NT2/D1 (cell line): ENCODE results near the gene VPS39.

Source experiments
- DNase-seq: peaks from one replicate; pipeline ENCODE4 v3.0.0-alpha.2; 2011; ENCODE audit warnings: low read depth, low spot score
- H3K27me3 ChIP-seq: 2 replicates; pipeline ENCODE4 v1.6.0; 2011; ENCODE audit warnings: mild to moderate bottlenecking; ENCODE audit not compliant: insufficient read length, insufficient read depth
- H3K36me3 ChIP-seq: 2 replicates; pipeline ENCODE4 v1.6.1; 2011; ENCODE audit warnings: mild to moderate bottlenecking, low read length, mixed read lengths; ENCODE audit not compliant: insufficient read depth, insufficient read length
- H3K4me1 ChIP-seq: 2 replicates; pipeline ENCODE4 v1.5.1; 2011; ENCODE audit not compliant: insufficient read depth, insufficient read length
- H3K4me3 ChIP-seq: 2 replicates; pipeline ENCODE4 v1.5.1; 2011; ENCODE audit warnings: low read depth; ENCODE audit not compliant: insufficient read length
- H3K9ac ChIP-seq: 2 replicates; pipeline ENCODE4 v1.6.0; 2011; ENCODE audit warnings: low read depth; ENCODE audit not compliant: insufficient read length
- H3K9me3 ChIP-seq: 2 replicates; pipeline ENCODE4 v1.5.1; 2011; ENCODE audit warnings: mild to moderate bottlenecking, low read length; ENCODE audit not compliant: insufficient read depth
- SUZ12 ChIP-seq: IDR thresholded peaks from 2 replicates; pipeline ENCODE4 v1.6.1; 2011; ENCODE audit not compliant: insufficient read length, insufficient read depth; ENCODE audit errors: extremely low read depth
- YY1 ChIP-seq: IDR thresholded peaks from 2 replicates; pipeline ENCODE4 v1.6.1; 2011; ENCODE audit not compliant: insufficient read length, insufficient read depth
- ZNF274 ChIP-seq: IDR thresholded peaks from 2 replicates; pipeline ENCODE4 v1.6.1; 2011; ENCODE audit warnings: mild to moderate bottlenecking, low read depth, low read length

VPS39 gene

DNA sequence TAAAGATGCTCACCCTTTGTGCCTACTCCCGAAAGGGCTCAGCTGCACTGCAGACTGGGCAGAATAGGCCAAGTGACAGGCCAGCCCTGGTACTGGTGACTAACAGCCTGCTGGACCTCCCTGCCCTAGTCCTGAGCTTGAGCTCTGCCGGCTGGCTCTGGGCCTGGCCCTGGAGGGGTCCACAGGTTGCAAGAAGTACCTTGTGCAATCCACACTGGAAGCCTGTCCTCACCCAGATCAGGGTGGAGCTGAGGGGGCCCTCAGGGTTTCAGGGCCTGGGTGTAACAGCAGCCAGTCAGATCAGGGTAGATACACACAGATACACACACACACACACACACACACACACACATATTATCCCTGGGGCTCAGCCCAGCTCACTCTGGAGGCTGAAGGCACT, 86.4 kb downstream of the VPS39 start:
- no peak for TF ChIP-seq ZNF274
- no peak for TF ChIP-seq SUZ12
- no peak for TF ChIP-seq YY1
- no peaks in the 10 kb centered on the region for H3K36me3 ChIP-seq
- no peak for DNase-seq
- H3K9ac ChIP-seq, result no peak overlapping the region
- H3K27me3 ChIP-seq, result no peaks in the 10 kb centered on the region
- no peak overlapping the region for H3K4me3 ChIP-seq
- H3K9me3 ChIP-seq, result no peaks in the 10 kb centered on the region
- no peaks in the 10 kb centered on the region for H3K4me1 ChIP-seq

DNA sequence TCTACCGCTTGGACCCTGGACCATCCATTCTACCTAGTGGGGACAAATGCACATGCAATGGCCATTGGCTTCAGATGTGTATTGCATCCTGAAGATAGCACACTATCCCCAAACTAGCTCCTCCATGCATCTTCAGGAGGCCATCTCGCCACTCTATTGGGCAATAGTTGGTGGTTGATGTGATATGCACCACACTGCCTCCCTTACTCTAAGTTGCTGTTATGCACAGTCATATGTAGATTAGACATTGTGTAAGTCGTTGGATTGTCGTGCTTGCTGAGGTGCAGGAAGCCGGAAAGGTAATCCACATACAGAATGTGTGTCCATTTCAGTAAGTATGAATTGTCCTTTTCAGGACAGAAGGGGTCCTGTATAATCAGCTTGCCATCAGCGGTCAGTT, 87.1 kb downstream of the VPS39 start:
- Histone ChIP-seq H3K4me3 (no peak overlapping the region), H3K4me1 (no peaks in the 10 kb centered on the region), H3K9me3 (no peaks in the 10 kb centered on the region), H3K36me3 (no peaks in the 10 kb centered on the region), H3K9ac (no peak overlapping the region), H3K27me3 (no peaks in the 10 kb centered on the region)
- TF ChIP-seq YY1 (no peak), SUZ12 (no peak), ZNF274 (no peak)
- DNase-seq, result no peak

DNA sequence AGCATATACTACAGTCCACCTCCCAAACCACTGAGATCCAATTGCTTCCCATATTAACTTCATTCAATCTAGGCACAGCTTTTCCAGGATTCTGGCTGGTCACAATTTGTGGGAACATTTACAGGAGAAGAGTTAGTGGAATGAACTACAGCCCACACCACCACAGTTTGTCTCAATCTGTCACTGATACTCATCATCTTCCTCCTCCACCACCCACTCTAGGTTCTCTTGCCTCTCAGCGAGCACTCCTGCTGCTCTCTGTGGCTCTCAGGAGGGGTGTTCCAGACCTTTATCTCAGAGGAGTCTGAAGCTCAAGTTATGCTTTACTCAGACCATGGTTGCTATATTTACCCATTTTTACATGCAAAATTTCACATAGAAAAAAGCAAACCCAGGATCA, 87.8 kb downstream of the VPS39 start:
- H3K9ac ChIP-seq, result no peak overlapping the region
- H3K36me3 ChIP-seq, result no peaks in the 10 kb centered on the region
- no peaks in the 10 kb centered on the region for H3K4me1 ChIP-seq
- H3K4me3 ChIP-seq, result no peak overlapping the region
- DNase-seq, result no peak
- H3K27me3 ChIP-seq, result no peaks in the 10 kb centered on the region
- H3K9me3 ChIP-seq, result no peaks in the 10 kb centered on the region
- TF ChIP-seq SUZ12 (no peak), YY1 (no peak), ZNF274 (no peak)

DNA sequence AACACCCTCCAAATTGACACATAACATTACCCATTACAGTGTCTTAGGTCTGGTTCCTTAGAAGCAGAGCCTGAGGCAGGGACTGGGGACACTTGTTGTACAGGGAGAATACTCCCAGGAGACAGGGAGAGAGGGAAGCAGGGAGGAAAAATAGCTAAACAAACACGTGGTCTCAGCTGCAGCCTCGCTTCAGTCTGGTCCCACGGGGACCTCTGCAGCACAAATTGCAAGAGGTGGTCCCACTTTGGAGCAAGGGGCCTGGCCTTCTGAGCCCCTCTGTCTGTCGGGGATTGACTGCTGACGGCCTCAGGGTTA, 88.7 kb downstream of the VPS39 start:
- Histone ChIP-seq H3K4me3 (no peak overlapping the region), H3K27me3 (no peaks in the 10 kb centered on the region), H3K36me3 (no peaks in the 10 kb centered on the region), H3K9me3 (no peaks in the 10 kb centered on the region), H3K9ac (no peak overlapping the region), H3K4me1 (no peaks in the 10 kb centered on the region)
- DNase-seq, result no peak
- no peak for TF ChIP-seq SUZ12
- no peak for TF ChIP-seq YY1

DNA sequence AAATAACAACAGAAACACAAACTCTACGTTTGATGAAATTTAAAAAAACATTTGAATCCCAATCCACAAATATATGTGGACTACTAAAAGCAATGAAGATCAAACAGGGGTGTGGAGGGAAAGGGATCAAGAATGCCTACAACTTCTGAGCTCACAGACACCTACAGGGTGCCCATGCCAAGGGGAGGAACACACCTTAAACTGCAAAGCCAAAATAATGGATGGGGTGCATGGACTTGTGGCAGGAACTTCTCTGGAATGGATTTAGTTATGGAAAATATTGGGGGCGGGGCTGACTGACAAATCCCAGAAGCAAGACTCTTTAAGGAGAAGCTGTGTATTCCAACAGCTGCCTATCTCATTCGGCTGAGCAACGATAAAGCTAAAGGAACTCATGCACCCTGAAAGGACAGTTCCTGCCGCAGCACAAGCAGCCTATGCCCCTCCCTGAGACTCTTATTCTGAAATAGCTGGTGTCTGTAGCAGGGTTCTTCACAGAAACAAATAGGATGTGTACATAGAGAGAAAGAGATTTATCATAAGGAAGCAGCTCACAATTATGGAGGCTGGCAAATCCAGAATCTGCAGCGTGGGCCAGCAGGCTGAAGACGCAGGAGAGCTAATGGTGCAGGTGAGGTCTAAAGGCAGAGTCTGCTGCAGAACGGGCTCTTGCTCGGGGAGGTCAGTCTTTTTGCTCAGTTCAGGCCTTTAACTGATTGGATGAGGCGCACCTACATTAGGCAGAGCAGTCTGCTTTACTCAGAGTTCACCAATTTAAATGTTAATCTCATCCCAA, 89.3 kb downstream of the VPS39 start:
- Histone ChIP-seq H3K4me1 (no peaks in the 10 kb centered on the region), H3K4me3 (no peak overlapping the region), H3K9me3 (no peaks in the 10 kb centered on the region), H3K36me3 (no peaks in the 10 kb centered on the region), H3K9ac (no peak overlapping the region), H3K27me3 (no peaks in the 10 kb centered on the region)
- TF ChIP-seq YY1, result no peak
- no peak for TF ChIP-seq ZNF274
- TF ChIP-seq SUZ12, result no peak
- no peak for DNase-seq

DNA sequence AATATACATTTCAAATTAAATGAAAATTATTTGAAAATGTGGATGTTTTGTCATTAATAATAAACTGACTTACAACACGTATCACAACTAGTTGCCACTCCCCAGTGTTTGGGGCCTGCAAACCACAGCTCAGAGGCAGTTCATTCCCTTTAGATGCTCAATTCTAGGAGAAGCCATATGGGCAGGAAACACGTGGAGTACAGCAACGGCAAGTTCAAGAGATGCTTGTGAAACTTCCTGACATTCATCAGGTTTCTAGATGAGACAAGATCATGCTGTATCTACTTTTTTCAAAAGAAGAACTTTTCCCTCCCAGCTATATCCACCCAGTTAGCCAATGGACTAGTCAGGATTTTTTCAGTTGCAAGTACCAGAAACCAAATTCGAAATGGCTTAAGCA, 96.2 kb downstream of the VPS39 start:
- Histone ChIP-seq H3K4me3 (no peak overlapping the region), H3K4me1 (no peaks in the 10 kb centered on the region), H3K27me3 (no peaks in the 10 kb centered on the region), H3K9me3 (no peaks in the 10 kb centered on the region), H3K36me3 (no peaks in the 10 kb centered on the region), H3K9ac (no peak overlapping the region)
- no peak for DNase-seq
- TF ChIP-seq ZNF274 (no peak), SUZ12 (no peak), YY1 (no peak)

DNA sequence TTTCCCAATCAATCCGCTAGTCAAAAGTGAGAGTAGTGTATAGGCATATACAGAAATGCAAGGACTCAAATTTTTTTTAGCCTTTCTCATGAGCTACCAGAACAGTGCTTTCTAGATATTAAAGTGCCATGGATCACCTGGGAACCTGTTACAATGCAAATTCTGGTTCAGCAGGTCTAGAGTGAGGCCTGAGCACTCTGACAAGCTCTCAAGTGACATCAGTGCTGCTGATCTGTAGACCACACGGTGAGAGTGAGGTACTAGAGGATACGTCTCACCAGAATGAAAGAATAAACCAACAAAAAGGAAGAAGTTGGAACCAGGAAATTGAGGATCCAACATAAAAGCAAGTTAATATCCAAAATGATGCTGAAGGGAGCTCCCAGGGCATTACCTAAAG, 97.7 kb downstream of the VPS39 start:
- Histone ChIP-seq H3K9ac (no peak overlapping the region), H3K36me3 (no peaks in the 10 kb centered on the region), H3K9me3 (no peaks in the 10 kb centered on the region), H3K27me3 (no peaks in the 10 kb centered on the region), H3K4me1 (no peaks in the 10 kb centered on the region), H3K4me3 (no peak overlapping the region)
- DNase-seq, result no peak
- TF ChIP-seq ZNF274 (no peak), SUZ12 (no peak), YY1 (no peak)

DNA sequence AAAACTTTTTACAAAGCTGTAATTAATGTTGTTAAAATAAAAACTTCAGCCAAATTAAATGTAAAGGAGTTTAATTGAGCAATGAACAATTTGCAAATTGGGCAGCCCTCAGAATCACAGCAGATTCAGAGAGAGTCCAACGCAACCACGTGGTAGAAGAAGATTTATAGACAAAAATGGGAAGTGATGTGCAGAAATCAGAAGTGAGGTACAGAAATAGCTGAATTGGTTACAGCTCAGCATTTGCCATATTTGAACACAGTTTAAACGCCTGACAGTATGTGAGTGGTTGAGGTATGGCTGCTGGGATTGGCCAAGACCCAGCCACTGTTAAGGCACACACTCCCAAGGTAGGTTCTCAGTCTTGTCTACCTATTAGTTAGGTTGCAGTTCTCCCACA, 99.3 kb downstream of the VPS39 start:
- no peak for DNase-seq
- no peaks in the 10 kb centered on the region for H3K9me3 ChIP-seq
- no peaks in the 10 kb centered on the region for H3K27me3 ChIP-seq
- TF ChIP-seq ZNF274 (no peak), SUZ12 (no peak), YY1 (no peak)
- no peak overlapping the region for H3K9ac ChIP-seq
- H3K4me1 ChIP-seq, result no peaks in the 10 kb centered on the region
- H3K36me3 ChIP-seq, result no peaks in the 10 kb centered on the region
- H3K4me3 ChIP-seq, result no peak overlapping the region
